ENCODE measurements around the gene TESPA1. TPM values are rescaled to one million over a fixed set of nuclear protein-coding genes. Genes with fewer than 3 reads are reported as not detected.
"Not testable (repeated sequence)": the region's sequence is repeated elsewhere in the genome, so short reads cannot be mapped to it uniquely, and the experiment has no call there.

Gene TESPA1
- total RNA-seq, 4 donors from 2014 or later: 0.42 to 2.8 (median 0.98) TPM; not detected in 1

DNA sequence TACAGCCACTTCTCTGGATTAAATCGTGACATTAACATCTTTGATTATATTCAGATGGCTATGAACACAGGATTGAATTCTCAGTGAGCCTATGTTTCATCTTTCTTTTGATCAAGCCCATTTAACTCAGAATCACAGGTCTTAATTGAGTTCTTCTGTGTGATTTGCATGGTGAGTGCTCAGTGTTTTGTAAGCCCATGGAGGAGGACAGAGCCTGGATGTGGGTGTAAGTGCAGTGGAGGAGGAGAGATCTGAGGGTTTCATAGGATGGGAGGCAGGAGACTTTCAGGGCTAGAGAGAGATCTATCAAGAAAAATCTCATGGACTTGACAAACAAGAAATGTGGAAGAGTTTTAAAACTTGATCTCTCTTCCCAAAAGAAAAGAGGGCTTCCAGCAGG, 5.3 kb upstream of the TESPA1 start:
- no peak overlapping the region for H3K27ac ChIP-seq
- no peaks in the 10 kb centered on the region for H3K36me3 ChIP-seq
- no peaks in the 10 kb centered on the region for H3K27me3 ChIP-seq
- TF ChIP-seq EP300 (IDR thresholded peaks at IDR 0.05): no peak
- TF ChIP-seq, protein P1, sequence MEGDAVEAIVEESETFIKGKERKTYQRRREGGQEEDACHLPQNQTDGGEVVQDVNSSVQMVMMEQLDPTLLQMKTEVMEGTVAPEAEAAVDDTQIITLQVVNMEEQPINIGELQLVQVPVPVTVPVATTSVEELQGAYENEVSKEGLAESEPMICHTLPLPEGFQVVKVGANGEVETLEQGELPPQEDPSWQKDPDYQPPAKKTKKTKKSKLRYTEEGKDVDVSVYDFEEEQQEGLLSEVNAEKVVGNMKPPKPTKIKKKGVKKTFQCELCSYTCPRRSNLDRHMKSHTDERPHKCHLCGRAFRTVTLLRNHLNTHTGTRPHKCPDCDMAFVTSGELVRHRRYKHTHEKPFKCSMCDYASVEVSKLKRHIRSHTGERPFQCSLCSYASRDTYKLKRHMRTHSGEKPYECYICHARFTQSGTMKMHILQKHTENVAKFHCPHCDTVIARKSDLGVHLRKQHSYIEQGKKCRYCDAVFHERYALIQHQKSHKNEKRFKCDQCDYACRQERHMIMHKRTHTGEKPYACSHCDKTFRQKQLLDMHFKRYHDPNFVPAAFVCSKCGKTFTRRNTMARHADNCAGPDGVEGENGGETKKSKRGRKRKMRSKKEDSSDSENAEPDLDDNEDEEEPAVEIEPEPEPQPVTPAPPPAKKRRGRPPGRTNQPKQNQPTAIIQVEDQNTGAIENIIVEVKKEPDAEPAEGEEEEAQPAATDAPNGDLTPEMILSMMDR (IDR thresholded peaks at IDR 0.05): no peak
- TF ChIP-seq POLR2A (IDR thresholded peaks at IDR 0.05): no peak
- H3K4me3 ChIP-seq: no peak overlapping the region
- H3K9me3 ChIP-seq: no peaks in the 10 kb centered on the region
- H3K4me1 ChIP-seq: peaks cover 0 to 19% (median 0%) of the 10 kb centered on the region in 4 donors
- 60 to 74% methylated on average over 1 of the region's 1 CpG for WGBS, 2 donors
- DNase-seq (ENCODE audit: low spot score in 2 of 2): no peak

DNA sequence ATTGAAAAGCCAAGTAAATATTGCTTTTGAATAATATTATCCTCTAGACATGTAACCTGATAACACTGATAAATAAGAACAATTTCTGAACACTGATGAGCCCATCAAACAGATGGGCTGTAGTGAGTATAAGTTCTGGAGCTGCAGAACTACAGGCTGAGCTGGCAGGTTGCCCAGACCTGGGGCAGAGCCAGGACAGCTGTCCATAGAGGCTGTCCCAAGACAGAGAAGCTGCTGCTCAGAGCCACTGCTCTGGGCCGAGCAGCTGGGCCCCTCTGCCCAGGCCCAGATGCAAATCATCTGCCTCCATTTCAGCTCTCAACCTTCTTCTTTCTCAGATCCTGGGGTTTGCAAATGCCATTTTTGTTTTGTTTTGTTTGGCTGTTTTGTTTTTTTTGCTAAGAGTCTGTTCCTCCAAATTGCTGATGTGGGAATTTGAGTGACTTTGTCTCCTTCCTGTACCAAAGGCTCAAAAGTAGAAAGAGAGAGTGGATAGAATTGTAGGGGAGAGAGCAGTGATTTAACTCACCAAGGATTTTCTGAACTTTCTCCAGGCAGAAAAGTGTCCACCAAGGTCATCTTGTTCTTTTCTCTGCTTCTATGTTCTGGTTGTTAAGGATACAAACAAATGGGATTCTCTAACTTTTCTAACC, 4.0 kb upstream of the TESPA1 start:
- Histone ChIP-seq H3K36me3 (no peaks in the 10 kb centered on the region), H3K4me1 (peaks cover 0 to 25% (median 0%) of the 10 kb centered on the region in 4 donors), H3K27ac (peak overlapping the region in 1 of 4 donors; percentile 22), H3K27me3 (no peaks in the 10 kb centered on the region), H3K9me3 (no peaks in the 10 kb centered on the region), H3K4me3 (no peak overlapping the region)
- TF ChIP-seq POLR2A (IDR thresholded peaks at IDR 0.05): no peak
- TF ChIP-seq, protein P1 (IDR thresholded peaks at IDR 0.05): no peak
- TF ChIP-seq EP300 (IDR thresholded peaks at IDR 0.05): no peak
- peak; percentile 62 to 76 for DNase-seq (ENCODE audit: low spot score in 2 of 2)
- 8 to 14% methylated on average over 1 of the region's 1 CpG for WGBS, 2 donors

DNA sequence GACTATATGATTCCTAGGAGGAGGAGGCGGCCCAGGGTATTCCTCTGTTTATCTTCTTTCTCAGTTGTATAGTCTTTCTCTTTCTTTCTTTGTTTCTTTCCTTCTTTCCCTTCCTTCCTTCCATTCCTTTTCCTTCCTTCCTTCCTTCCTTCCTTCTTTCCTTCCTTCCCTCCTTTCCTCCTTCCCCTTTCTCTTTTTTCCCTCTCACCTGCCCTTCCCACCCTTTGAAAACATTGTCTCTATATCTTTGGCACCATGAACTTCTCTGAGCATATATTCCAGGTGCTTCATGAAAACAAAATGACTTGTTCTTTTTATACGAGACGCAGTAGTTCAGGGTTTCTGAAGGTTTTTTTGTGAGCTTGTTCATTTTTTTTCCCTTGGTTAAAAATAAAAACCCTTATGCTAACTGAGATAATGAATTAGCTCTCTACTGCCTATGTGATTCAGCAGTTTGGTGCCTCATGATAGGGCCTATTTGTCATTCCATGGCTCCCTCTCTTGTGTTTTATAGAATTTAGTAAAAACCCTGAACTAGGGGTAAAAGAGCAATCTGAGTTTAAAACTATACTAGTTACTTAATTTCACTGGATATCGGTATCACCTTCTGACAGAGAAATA, 3.2 kb upstream of the TESPA1 start:
- no peaks in the 10 kb centered on the region for H3K9me3 ChIP-seq
- TF ChIP-seq, protein P1 (IDR thresholded peaks at IDR 0.05): no peak
- TF ChIP-seq EP300 (IDR thresholded peaks at IDR 0.05) (no peak), POLR2A (IDR thresholded peaks at IDR 0.05) (no peak)
- H3K36me3 ChIP-seq: no peaks in the 10 kb centered on the region
- H3K4me1 ChIP-seq: peaks cover 0 to 21% (median 0%) of the 10 kb centered on the region in 4 donors
- no peak overlapping the region for H3K4me3 ChIP-seq
- 73 to 74% methylated on average over 4 of the region's 4 CpGs for WGBS, 2 donors
- H3K27ac ChIP-seq: no peak overlapping the region
- DNase-seq (ENCODE audit: low spot score in 2 of 2): no peak
- no peaks in the 10 kb centered on the region for H3K27me3 ChIP-seq

DNA sequence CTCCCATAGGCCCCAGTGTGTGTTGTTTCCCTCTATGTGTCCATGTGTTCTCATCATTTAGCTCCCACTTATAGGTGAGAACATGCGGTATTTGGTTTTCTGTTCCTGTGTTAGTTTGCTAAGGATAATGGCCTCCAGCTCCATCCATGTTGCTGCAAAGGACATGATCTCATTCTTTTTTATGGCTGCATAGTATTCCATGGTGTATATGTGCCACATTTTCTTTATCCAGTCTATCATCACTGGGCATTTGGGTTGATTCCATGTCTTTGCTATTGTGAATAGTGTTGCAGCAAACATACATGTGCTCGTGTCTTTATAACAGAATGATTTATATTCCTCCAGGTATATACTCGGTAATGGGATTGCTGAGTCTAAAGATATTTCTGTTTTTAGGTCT, 2.2 kb upstream of the TESPA1 start:
- H3K27me3 ChIP-seq; H3K36me3 ChIP-seq; H3K9me3 ChIP-seq; DNase-seq (ENCODE audit: low spot score in 2 of 2); H3K27ac ChIP-seq; H3K4me3 ChIP-seq: not testable (repeated sequence)
- WGBS, 2 donors: 94 to 95% methylated on average over 3 of the region's 3 CpGs
- H3K4me1 ChIP-seq: peaks cover 0 to 21% (median 0%) of the 10 kb centered on the region in 4 donors

DNA sequence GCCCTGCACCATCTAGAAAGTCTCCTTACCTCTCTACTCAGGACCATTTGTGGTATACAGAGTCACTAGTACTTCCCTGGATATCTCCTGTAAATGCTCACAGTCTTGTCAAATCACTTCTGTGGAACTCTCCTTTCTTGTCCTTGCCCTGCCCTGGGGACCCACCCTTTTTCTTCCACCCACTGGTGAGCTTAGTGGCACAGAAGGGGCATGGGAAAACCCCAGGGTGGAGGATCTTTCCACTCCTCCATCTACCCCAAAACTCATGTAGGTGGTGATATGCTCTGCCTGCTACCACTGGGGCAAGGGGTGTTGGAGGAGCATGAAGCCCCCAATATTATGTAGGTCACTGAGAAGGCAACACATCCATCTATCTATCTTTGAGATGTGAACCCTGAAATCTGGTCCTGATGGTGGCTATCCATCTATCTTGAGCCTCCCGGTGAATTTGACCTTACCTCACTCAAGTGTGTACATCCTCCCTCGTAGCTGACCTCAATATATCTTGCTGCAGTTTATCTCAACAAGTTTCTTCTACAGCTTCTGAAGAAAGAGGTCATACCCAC, 943 bp downstream of the TESPA1 start:
- H3K4me3 ChIP-seq: peak overlapping the region in 1 of 4 donors; percentile 17
- DNase-seq (ENCODE audit: low spot score in 2 of 2): no peak
- no peaks in the 10 kb centered on the region for H3K27me3 ChIP-seq
- TF ChIP-seq POLR2A (IDR thresholded peaks at IDR 0.05) (no peak), EP300 (IDR thresholded peaks at IDR 0.05) (no peak)
- TF ChIP-seq, protein P1 (IDR thresholded peaks at IDR 0.05): no peak
- peak overlapping the region in 1 of 4 donors; percentile 77 for H3K27ac ChIP-seq
- 90 to 93% methylated on average over 2 of the region's 2 CpGs for WGBS, 2 donors
- H3K36me3 ChIP-seq: no peaks in the 10 kb centered on the region
- peaks cover 0 to 16% (median 0%) of the 10 kb centered on the region in 4 donors for H3K4me1 ChIP-seq
- H3K9me3 ChIP-seq: no peaks in the 10 kb centered on the region

Measured in tibial nerve (tissue), 4 donors.